Activated B cell treated with CpG ODN at 0.5 μM for 24 hours (primary cell): ENCODE results near the gene NRF1. TPM values are rescaled to one million over a fixed set of nuclear protein-coding genes. Genes with fewer than 3 reads are reported as not detected.

ENCODE experiments used
- ATAC-seq: fragments of 200-7000 bp; cut with Tn5 transposase; one replicate; pipeline ENCODE4 v1.10.0; 2021; ENCODE audit warnings: low read depth, mild to moderate bottlenecking, moderate library complexity
- CTCF ChIA-PET: fragments of 350-600 bp; sonication (Branson Sonifier 250); formaldehyde crosslinking; loops from one replicate; lab custom pipeline; 2021; ENCODE audit warnings: antibody characterized with exemption; lab: Charles Lee
- POLR2A ChIA-PET: fragments of 350-600 bp; sonication (Branson Sonifier 250); formaldehyde crosslinking; loops from one replicate; lab custom pipeline; 2021; ENCODE audit warnings: antibody characterized with exemption; lab: Charles Lee
- DNase-seq: peaks from one replicate; pipeline ENCODE4 v3.0.0; 2022
- H3K27ac Mint-ChIP-seq: one replicate; pipeline ENCODE4 v1.8.0; 2020; ENCODE audit warnings: mixed read lengths
- H3K27me3 Mint-ChIP-seq: one replicate; pipeline ENCODE4 v1.8.0; 2021; ENCODE audit warnings: mixed read lengths
- H3K36me3 Mint-ChIP-seq: one replicate; pipeline ENCODE4 v1.8.0; 2021; ENCODE audit warnings: low read depth, mixed read lengths
- H3K4me1 Mint-ChIP-seq: one replicate; pipeline ENCODE4 v1.8.0; 2021; ENCODE audit warnings: mixed read lengths
- H3K4me3 Mint-ChIP-seq: one replicate; pipeline ENCODE4 v1.8.0; 2020; ENCODE audit warnings: mild to moderate bottlenecking, mixed read lengths
- H3K9me3 Mint-ChIP-seq: one replicate; pipeline ENCODE4 v1.8.0; 2020; ENCODE audit warnings: mixed read lengths
- intact Hi-C: fragments of 100-400 bp; cut with micrococcal nuclease; formaldehyde crosslinking; loops from one replicate; pipeline ENCODE4 v1.15.1; 2024
- total RNA-seq: library from RNA; stranded (reverse); gene quantifications from 2 replicates; pipeline ENCODE4 v1.2.3, GENCODE V29; 2022
- TF ChIP-seq, protein P1 (sequence below): fragments of 200-600 bp; IDR thresholded peaks from one replicate; pipeline ENCODE4 v1.8.0; 2022; ENCODE audit warnings: antibody characterized with exemption, mild to moderate bottlenecking

NRF1 gene
- total RNA-seq, 1 donor from 2014 or later, result 27.4 TPM

DNA sequence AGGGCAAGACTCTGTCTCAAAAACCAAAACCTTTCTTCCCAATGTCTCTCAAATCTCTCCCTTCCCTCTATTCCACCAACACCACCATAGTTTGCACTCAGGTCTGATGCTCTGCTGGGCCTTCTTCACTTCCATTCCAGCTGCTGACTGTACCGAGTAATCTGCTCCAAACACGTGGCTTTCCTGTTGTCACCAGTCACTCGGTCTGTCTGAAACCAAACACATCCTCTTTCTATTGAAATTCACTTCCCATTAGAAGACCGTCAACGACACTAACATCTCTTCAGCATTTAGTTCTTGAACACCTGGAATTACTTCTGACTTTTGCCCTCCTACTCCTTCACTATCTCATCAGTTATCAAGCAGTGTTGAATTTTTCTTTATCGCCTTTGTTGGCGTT is 4.7 kb upstream of the NRF1 start:
- H3K4me1 Mint-ChIP-seq, result peaks cover 37% of the 10 kb centered on the region
- no peak for DNase-seq
- peak overlapping the region; percentile 29 for H3K4me3 Mint-ChIP-seq
- TF ChIP-seq, protein P1, sequence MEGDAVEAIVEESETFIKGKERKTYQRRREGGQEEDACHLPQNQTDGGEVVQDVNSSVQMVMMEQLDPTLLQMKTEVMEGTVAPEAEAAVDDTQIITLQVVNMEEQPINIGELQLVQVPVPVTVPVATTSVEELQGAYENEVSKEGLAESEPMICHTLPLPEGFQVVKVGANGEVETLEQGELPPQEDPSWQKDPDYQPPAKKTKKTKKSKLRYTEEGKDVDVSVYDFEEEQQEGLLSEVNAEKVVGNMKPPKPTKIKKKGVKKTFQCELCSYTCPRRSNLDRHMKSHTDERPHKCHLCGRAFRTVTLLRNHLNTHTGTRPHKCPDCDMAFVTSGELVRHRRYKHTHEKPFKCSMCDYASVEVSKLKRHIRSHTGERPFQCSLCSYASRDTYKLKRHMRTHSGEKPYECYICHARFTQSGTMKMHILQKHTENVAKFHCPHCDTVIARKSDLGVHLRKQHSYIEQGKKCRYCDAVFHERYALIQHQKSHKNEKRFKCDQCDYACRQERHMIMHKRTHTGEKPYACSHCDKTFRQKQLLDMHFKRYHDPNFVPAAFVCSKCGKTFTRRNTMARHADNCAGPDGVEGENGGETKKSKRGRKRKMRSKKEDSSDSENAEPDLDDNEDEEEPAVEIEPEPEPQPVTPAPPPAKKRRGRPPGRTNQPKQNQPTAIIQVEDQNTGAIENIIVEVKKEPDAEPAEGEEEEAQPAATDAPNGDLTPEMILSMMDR, result no peak
- intact Hi-C loops, result no loop called here
- ATAC-seq, result peak; percentile 8
- H3K9me3 Mint-ChIP-seq, result no peaks in the 10 kb centered on the region
- ChIA-PET CTCF (no interaction called here), POLR2A (interaction anchor here (0.6 to 1.0 kb wide), 2 partner anchors 12 to 345 kb away, joined by 3 to 8 read pairs; no protein-coding TSS in a partner anchor)
- peaks cover 18% of the 10 kb centered on the region for H3K36me3 Mint-ChIP-seq
- peak overlapping the region; percentile 85 for H3K27ac Mint-ChIP-seq
- no peaks in the 10 kb centered on the region for H3K27me3 Mint-ChIP-seq

GRCh38 chr7:129607471-129608120 is 3.9 kb upstream of the NRF1 start:
- DNase-seq (no peak), ATAC-seq (no peak)
- peaks cover 40% of the 10 kb centered on the region for H3K4me1 Mint-ChIP-seq
- ChIA-PET POLR2A (interaction anchor here (0.7 to 1.0 kb wide), 2 partner anchors 12 to 1465 kb away, joined by 3 read pairs; no protein-coding TSS in a partner anchor), CTCF (no interaction called here)
- H3K36me3 Mint-ChIP-seq, result peaks cover 20% of the 10 kb centered on the region
- no peaks in the 10 kb centered on the region for H3K27me3 Mint-ChIP-seq
- H3K9me3 Mint-ChIP-seq, result no peaks in the 10 kb centered on the region
- TF ChIP-seq, protein P1, result no peak
- no peak overlapping the region for H3K4me3 Mint-ChIP-seq
- peak overlapping the region; percentile 85 for H3K27ac Mint-ChIP-seq
- intact Hi-C loops, result no loop called here

DNA sequence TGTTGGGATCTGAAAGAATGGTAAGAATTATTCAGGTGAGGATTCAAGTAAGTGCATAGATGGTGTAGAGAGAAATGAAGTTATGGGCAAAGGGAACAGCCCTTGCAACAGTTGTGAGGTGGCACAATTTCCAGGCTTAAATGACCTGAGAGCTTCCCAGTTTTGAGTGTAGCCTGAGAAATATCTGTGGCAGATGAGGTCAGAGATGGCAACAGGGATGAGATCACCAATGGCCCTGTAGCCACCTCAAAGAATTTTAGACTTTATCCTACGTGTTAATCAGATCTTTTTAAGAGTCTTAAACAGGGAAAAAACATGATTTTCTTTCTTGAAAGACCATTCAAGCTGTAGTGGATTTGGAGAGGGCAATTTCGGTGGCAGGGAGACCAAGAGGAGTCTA is 1.9 kb upstream of the NRF1 start:
- Mint-ChIP-seq H3K4me3 (peak overlapping the region; percentile 88), H3K4me1 (peaks cover 55% of the 10 kb centered on the region), H3K9me3 (no peaks in the 10 kb centered on the region), H3K36me3 (peaks cover 22% of the 10 kb centered on the region), H3K27ac (peak overlapping the region; percentile 60), H3K27me3 (no peaks in the 10 kb centered on the region)
- TF ChIP-seq, protein P1, result no peak
- POLR2A ChIA-PET, result no interaction called here
- intact Hi-C loops, result loop anchor here (2.0 to 10.0 kb wide), 4 partner anchors 168 to 675 kb away; partner anchors contain the start of genes AHCYL2, IRF5 and UBE2H
- CTCF ChIA-PET, result no interaction called here
- DNase-seq (no peak), ATAC-seq (no peak)

DNA sequence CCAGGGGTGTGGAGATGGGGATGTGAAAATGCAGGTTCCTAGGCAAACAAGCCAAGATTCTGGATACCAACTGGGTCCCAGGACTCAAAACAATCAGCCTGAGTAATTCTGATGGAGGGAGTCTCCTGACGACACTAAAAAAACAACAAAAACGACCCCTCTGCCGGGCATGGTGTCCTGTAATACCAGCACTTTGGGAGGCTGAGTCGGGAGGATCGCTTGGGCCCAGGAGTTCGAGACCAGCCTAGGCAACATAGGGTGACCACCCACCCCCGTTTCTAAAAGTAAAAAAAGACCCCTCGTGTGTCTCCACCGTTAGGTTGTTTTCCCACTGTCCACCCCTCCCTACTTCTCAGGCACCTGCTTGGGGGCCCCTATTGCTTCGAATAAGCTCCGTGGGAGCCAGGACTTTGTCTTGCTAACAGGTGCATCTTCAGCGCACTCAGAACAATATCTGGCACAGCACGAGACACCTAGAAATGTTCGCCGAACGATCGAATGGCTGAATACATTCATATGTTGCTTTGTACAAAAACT is 743 bp upstream of the NRF1 start:
- Mint-ChIP-seq H3K36me3 (peaks cover 22% of the 10 kb centered on the region), H3K4me3 (peak overlapping the region; percentile 88), H3K9me3 (no peaks in the 10 kb centered on the region), H3K27ac (peak overlapping the region; percentile 85), H3K4me1 (peaks cover 63% of the 10 kb centered on the region), H3K27me3 (no peaks in the 10 kb centered on the region)
- intact Hi-C loops, result loop anchor here (1.0 to 10.0 kb wide), 5 partner anchors 108 to 676 kb away; partner anchors contain the start of genes AHCYL2, IRF5, SMKR1 and UBE2H
- ChIA-PET POLR2A (interaction anchor here (1.2 to 1.4 kb wide), 2 partner anchors 9 to 109 kb away, joined by 3 read pairs; partner anchors contain the start of gene SMKR1), CTCF (interaction anchor here (1.3 kb wide), 1 partner anchor 117 kb away, joined by 3 read pairs; no protein-coding TSS in a partner anchor)
- ATAC-seq (no peak), DNase-seq (no peak)
- TF ChIP-seq, protein P1, result no peak
